ENCODE data around the gene HAPLN1. TPM values are rescaled to one million over a fixed set of nuclear protein-coding genes. Genes with fewer than 3 reads are reported as not detected.

Gene HAPLN1
- total and polyA plus RNA-seq, 2 experiments from 2014 or later, result 1.5 to 4.0 TPM

- TF ChIP-seq, protein P1, sequence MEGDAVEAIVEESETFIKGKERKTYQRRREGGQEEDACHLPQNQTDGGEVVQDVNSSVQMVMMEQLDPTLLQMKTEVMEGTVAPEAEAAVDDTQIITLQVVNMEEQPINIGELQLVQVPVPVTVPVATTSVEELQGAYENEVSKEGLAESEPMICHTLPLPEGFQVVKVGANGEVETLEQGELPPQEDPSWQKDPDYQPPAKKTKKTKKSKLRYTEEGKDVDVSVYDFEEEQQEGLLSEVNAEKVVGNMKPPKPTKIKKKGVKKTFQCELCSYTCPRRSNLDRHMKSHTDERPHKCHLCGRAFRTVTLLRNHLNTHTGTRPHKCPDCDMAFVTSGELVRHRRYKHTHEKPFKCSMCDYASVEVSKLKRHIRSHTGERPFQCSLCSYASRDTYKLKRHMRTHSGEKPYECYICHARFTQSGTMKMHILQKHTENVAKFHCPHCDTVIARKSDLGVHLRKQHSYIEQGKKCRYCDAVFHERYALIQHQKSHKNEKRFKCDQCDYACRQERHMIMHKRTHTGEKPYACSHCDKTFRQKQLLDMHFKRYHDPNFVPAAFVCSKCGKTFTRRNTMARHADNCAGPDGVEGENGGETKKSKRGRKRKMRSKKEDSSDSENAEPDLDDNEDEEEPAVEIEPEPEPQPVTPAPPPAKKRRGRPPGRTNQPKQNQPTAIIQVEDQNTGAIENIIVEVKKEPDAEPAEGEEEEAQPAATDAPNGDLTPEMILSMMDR (conservative IDR thresholded peaks at IDR 0.05; ENCODE audit: low read depth in 2 of 2), result no peak
These were observed 17.6 kb downstream of the HAPLN1 start (continued) for GRCh38 chr5:83703059-83703458.

GRCh38 chr5:83701886-83702285 is 18.8 kb downstream of the HAPLN1 start:
- no peak overlapping the region for H3K4me3 Mint-ChIP-seq
- DNase-seq (ENCODE audit: low spot score) (no peak), ATAC-seq (no peak)
- H3K9me3 Mint-ChIP-seq, result peaks cover 17% of the 10 kb centered on the region
- TF ChIP-seq EZH2 (IDR thresholded peaks at IDR 0.05; ENCODE audit: low read depth, unreplicated experiment), result no peak
- no peak for TF ChIP-seq ZNF331 (CRISPR knock-in tag; IDR thresholded peaks at IDR 0.05; ENCODE audit: low read depth)
- TF ChIP-seq CREB1 (CRISPR knock-in tag; IDR thresholded peaks at IDR 0.05; ENCODE audit: low read depth), result no peak
- TF ChIP-seq ZNF114 (CRISPR knock-in tag; IDR thresholded peaks at IDR 0.05), result no peak
- TF ChIP-seq ETS1 (IDR thresholded peaks at IDR 0.05), result no peak
- TF ChIP-seq JUNB (IDR thresholded peaks at IDR 0.05; ENCODE audit: unreplicated experiment), result no peak
- Histone ChIP-seq H3K4me1 (ENCODE audit: insufficient read depth) (no peaks in the 10 kb centered on the region; the same call in 1 of the 2 replicates), H2AFZ (no peak overlapping the region), H3K4me2 (no peak overlapping the region), H4K20me1 (replicated peaks; ENCODE audit: insufficient read depth) (no peaks in the 10 kb centered on the region), H3K36me3 (ENCODE audit: insufficient read depth) (no peaks in the 10 kb centered on the region), H3F3A (replicated peaks; ENCODE audit: low read depth) (no peaks in the 10 kb centered on the region), H3K9me2 (ENCODE audit: insufficient read depth) (no peaks in the 10 kb centered on the region), H3K4me3 (no peak overlapping the region), H3K27me3 (ENCODE audit: insufficient read depth) (no peaks in the 10 kb centered on the region), H3K27ac (ENCODE audit: low read depth) (no peak overlapping the region), H3K79me2 (replicated peaks; ENCODE audit: insufficient read depth) (no peaks in the 10 kb centered on the region)
- no peaks in the 10 kb centered on the region for H3K27me3 Mint-ChIP-seq (ENCODE audit: insufficient read depth, low read depth, poor library complexity)
- H3K4me1 Mint-ChIP-seq, result peaks cover 1% of the 10 kb centered on the region; the same call in 2 of the 3 replicates
- peak overlapping the region; percentile 18 for H3K27ac Mint-ChIP-seq
- peaks cover 15% of the 10 kb centered on the region; the same call in 2 of the 3 replicates for H3K36me3 Mint-ChIP-seq (ENCODE audit: low read depth)

GRCh38 chr5:83689881-83690280 is 30.8 kb downstream of the HAPLN1 start:
- TF ChIP-seq NANOG (IDR thresholded peaks at IDR 0.05; ENCODE audit: borderline replicate concordance) (no peak), ZNF114 (CRISPR knock-in tag; IDR thresholded peaks at IDR 0.05) (no peak), POLR2AphosphoS5 (IDR thresholded peaks at IDR 0.05; ENCODE audit: low read depth) (no peak), EZH2phosphoT487 (IDR thresholded peaks at IDR 0.05; ENCODE audit: unreplicated experiment) (no peak), STAT1 (IDR thresholded peaks at IDR 0.05; ENCODE audit: unreplicated experiment) (no peak), ZNF462 (CRISPR knock-in tag; IDR thresholded peaks at IDR 0.05) (no peak), ZNF331 (CRISPR knock-in tag; IDR thresholded peaks at IDR 0.05; ENCODE audit: low read depth) (no peak)
- no peaks in the 10 kb centered on the region for H3K36me3 Mint-ChIP-seq (ENCODE audit: low read depth)
- H2AFZ ChIP-seq, result no peak overlapping the region
- no peak overlapping the region for H3K4me2 ChIP-seq
- H3K27me3 ChIP-seq (ENCODE audit: insufficient read depth), result no peaks in the 10 kb centered on the region
- H3K36me3 ChIP-seq (ENCODE audit: insufficient read depth), result no peaks in the 10 kb centered on the region
- no peaks in the 10 kb centered on the region for H3K79me2 ChIP-seq (replicated peaks; ENCODE audit: insufficient read depth)
- ATAC-seq, result no peak
- H3K4me1 Mint-ChIP-seq, result peaks cover 23% of the 10 kb centered on the region
- H4K20me1 ChIP-seq (replicated peaks; ENCODE audit: insufficient read depth), result no peaks in the 10 kb centered on the region
- no peaks in the 10 kb centered on the region for H3F3A ChIP-seq (replicated peaks; ENCODE audit: low read depth)
- H3K27me3 Mint-ChIP-seq (ENCODE audit: insufficient read depth, low read depth, poor library complexity), result no peaks in the 10 kb centered on the region
- no peaks in the 10 kb centered on the region for H3K9me3 Mint-ChIP-seq
- no peak overlapping the region for H3K27ac ChIP-seq (ENCODE audit: low read depth)
- H3K9me2 ChIP-seq (ENCODE audit: insufficient read depth), result no peaks in the 10 kb centered on the region
- H3K4me1 ChIP-seq (ENCODE audit: insufficient read depth), result peaks cover 25% of the 10 kb centered on the region
- no peak overlapping the region for H3K27ac Mint-ChIP-seq
- no peak overlapping the region for H3K4me3 ChIP-seq
- no peak overlapping the region for H3K4me3 Mint-ChIP-seq
- DNase-seq (ENCODE audit: low spot score), result no peak
